GM21717 (cell line): ENCODE measurements around the gene HIP1.
"Not testable (repeated sequence)": the region's sequence is repeated elsewhere in the genome, so short reads cannot be mapped to it uniquely, and the experiment has no call there.

Source experiments
- ATAC-seq: cut with Tn5 transposase; IDR thresholded peaks from one replicate; pipeline ENCODE4 v1.9.1; 2021; ENCODE audit warnings: mild to moderate bottlenecking, moderate library complexity; ENCODE audit not compliant: unreplicated experiment

Gene HIP1

DNA sequence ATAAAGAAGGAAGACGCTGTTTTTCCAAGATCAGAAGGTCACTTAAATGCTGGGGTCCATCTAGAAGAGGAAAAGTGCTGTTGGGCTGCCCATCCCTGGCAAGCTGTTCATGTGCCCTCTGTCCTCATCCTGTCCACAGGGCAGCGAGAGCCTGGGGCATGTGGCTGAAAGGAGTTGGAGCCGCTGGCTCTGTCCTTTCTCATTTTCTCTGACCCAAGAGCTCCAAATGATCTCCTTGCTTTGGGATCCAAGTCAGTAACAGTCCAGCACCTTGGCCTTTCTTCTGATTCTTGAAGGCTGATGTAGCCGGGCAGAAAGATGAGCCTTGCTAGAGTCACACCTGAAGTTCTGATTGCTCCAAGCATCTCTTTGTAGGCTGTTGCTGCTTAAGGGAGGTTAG lies 202.2 kb downstream of the HIP1 start:
- ATAC-seq, result no peak

DNA sequence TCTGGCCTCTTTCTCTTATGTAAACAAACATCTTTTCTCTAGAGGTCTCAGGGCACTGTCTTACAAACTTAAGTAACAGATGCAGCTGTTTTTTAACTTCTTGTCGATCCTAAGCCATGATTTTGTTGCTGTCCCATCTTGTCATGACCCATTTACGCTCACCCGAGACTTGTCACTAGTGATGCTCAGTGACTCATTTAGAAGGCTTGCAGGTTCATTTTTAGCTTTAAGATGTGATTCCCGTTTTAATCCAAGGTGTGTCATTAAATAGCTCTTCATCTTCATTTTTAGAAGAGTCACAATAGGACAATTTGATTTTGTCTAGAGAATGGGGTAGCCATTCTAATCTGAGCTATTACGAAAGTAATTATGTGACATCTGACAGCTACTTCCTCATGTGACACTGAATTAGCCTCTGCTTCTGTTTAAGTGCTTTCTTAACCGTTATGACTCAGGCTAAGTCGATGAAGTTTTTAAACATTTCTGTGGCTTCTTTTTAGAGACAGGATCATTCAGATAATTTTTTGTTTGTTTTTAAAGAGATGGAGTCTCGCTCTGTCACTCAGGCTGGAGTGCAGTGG lies 203.9 kb downstream of the HIP1 start:
- no peak for ATAC-seq

DNA sequence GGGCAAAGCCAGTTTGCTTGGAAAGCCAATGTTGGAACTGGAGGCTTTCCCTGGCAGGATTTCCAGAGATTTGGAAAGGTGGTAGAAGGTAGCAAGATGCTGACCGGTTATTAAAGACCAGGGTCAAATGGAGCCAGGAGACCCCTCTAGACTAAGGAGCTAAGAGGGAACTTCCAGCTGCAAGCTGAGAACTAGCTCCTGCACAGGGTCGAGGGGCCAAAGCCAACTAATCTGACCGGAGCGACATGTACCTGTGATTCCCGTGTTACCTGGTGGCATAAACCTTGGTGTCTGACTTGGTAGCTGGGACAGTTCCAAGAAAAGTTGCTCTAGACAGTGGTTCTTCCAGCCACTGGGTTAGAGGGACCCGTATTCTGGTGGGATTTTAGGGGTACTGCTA lies 204.8 kb downstream of the HIP1 start:
- ATAC-seq, result no peak

DNA sequence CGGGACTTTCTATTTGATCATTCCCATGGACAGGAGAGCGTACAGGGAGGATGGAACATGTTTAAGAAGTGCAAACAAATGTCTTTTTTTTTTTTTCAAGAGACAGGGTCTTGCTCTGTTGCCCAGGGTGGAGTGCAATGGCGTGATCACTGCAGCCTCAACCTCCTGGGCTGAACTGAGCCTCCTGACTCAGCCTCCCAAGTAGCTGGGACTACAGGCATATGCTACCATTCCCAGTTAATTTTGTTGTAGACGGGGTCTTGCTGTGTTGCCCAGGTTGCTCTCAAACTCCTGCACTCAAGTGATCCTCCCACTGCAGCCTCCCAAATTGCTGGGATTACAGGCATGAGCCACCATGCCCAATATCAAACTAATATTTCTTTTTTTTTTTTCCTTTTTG lies 206.1 kb downstream of the HIP1 start:
- ATAC-seq, result no peak

DNA sequence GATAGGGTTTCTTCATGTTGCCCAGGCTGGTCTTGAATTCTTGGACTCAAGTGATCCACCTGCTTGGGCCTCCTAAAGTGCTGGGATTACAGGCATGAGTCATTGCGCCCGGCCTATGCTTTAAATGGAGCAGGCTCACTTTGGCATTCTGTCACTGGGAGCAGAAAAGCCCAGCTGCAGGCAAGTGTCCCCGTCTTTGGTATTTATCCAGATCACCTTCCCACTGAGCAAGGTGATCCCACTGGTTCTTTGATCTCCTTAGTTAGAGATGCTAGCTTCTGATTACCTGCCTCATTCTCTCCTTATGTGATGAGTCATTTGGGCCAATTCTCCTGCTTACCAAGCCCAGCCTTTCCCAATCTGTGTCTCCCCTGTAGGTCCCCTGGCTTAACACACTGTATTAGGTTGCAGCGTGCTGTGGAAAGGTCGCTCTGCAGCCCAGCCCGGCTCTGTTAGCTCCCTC lies 207.4 kb downstream of the HIP1 start:
- ATAC-seq, result no peak

DNA sequence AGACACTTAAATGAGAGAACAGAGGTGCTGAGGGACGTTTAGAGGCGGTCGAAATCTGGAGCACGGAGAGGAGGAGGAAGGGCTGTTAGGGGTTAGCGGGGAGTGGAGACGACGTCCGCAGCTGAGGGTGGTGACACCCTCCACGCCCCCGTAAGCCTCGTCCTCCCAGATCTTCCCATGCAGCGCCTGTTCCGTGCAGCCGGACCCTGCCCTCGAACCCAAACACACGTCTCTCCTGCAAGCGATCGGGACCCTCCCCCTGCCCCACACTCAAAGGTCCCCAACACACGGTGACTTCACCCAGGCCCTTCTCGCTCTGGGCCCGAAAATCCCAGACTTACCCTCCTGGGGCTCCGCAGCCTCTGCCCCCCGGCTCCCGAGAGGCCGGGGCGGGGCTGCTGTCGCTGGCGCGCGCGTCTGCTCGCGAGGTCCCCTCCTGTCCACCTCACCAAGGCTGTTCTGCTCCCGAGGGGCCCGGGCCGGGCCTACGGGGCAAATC lies 211.5 kb downstream of the HIP1 start:
- ATAC-seq, result not testable (repeated sequence)

DNA sequence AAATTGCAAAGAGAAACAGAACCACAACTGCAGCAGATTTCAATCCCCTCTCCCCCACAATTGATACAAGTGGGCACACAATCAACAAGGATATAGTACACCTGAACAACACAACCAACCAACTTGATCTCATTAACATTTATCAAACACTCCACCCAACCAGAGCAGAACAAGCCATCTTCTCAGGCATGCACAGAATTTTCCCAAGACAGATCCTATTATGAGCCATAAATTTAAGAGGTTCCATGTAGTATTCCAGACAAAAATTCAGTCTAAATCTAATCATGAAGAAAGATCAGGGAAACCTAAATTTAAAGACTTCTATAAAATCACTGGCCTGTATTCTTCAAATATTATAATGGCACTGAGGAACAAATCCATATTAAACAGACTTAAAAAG lies 217.0 kb downstream of the HIP1 start:
- ATAC-seq, result not testable (repeated sequence)

DNA sequence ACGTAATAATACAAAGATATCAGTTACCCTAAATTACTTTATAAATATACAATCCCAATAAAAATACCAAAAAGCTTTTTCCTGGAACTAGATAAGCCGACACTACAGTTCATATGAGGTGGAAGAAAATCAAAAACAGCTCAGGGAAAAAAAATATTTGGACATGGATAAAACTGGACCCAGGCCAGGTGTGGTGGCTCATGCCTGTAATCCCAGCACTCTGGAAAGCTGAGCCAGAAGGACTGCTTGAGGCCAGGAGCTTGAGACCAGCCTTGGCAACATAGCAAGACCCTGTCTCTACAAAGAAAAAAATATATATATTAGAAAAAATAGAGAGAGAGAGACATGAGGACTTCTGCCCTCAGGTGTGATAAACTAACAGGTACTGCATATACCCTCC lies 219.9 kb downstream of the HIP1 start:
- ATAC-seq, result not testable (repeated sequence)

DNA sequence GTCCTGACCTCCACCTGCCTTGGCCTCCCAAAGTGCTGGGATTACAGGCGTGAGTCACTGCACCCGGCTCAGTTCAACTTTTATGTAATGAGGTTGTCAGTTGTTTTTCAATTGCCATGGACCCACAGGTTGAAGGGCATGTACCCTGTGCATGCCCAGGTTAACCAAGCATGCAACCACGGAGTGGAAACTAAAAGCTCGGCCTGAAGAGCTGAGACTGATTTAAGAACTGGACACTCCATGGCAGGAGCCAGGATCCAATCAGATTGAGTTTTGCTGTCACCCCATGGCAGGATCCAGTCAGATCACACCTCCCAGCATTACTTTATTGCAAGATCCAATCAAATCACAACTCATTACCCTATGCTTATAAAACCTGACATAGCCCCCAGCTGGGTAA lies 229.7 kb downstream of the HIP1 start:
- ATAC-seq, result not testable (repeated sequence)

DNA sequence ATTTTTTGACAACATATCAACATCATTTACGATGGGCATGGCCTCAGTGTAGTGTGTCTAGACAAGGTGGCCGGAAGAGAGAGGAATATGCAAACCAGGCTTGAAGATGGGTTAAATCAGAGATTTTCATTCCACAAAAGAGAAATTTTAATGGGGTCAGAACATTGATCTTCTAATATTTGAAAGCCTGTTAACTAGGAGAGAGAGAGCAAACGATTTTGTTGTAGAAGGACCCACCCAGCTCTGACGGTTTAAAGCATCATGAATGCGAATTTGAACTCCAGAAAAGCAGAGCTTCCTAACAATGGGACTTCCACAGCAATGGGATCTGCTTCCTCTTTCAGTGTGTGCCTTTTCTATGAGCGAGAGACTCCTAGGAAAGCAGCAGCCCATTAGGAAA lies 246.7 kb downstream of the HIP1 start, which contains the start of gene SPDYE5:
SPDYE5 (plus strand) TSS at position 301 of the 400 bp plus-strand sequence. CDS start 1,728 bp downstream, outside the sequence.
- not testable (repeated sequence) for ATAC-seq

DNA sequence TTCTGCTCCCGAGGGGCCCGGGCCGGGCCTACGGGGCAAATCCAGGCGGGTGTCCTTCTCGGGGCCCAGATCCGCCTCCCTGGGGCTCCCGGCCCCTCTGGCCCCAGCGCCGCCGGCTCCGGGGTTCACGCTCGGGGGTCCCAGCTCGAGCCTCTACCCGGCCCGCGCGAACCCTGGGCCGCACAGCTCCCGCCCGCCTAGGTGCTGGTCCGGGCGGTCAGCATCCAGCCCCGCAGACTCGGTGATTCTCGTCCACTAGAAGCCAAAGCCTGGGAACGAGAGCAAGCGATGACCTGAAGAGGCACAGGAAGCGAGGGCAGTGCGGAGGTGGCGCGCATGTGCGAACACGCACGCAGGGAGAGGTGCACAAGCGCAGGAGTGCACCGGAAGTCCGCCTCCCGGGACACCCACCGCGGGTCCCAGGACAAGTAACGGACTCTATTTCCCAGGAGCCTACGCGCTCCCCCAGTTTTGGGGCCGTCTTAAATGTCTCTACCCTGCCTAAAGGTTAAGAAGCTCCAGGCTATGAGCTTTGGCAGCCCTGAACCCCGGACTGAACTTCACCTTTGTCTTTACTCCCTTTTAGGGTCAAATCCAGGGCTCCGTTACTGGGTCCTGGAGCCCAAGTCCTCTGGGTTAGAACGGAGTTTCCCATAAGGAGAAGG lies 252.6 kb downstream of the HIP1 start, which contains the start of gene POM121C:
POM121C (minus strand) TSS at position 321 of the 665 bp plus-strand sequence. CDS start 44,803 bp downstream, outside the sequence.
- ATAC-seq, result peak; percentile 98

DNA sequence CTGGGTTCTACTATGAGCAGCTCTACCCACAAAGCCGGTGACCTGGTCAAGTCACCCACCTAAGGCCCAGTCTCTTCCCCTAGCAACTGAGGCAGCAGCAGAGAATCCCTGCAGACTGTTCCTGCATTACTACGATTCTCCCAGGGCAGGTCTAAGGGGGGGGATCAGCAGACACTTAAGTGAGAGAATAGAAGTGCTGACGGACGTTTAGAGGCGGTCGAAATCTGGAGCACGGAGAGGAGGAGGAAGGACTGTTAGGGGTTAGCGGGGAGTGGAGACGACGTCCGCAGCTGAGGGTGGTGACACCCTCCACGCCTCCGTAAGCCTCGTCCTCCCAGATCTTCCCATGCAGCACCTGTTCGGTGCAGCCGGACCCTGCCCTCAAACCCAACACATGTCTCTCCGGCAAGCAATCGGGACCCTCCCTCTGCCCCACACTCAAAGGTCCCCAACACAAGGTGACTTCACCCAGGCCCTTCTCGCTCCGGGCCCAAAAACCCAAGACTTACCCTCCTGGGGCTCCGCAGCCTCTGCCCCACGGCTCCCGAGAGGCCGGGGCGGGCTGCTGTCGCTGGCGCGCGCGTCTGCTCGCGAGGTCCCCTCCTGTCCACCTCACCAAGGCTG lies 253.3 kb downstream of the HIP1 start:
- ATAC-seq, result not testable (repeated sequence)
